GM23338 (cell line): ENCODE results near the gene PKHD1. TPM values are rescaled to one million over a fixed set of nuclear protein-coding genes. Genes with fewer than 3 reads are reported as not detected.

Experiments used
- ATAC-seq: fragments of 200-7000 bp; cut with Tn5 transposase; 3 replicates; pipeline ENCODE4 v1.9.1; 2020
- DNase-seq: peaks from one replicate; pipeline ENCODE4 v3.0.0-alpha.2; 2015; ENCODE audit warnings: low spot score
- H2AFZ ChIP-seq: fragments of 200-600 bp; sonication (generic); 2 replicates; pipeline ENCODE4 v1.8.0; 2016; ENCODE audit warnings: antibody characterized with exemption, mild to moderate bottlenecking, moderate library complexity
- H3F3A ChIP-seq: fragments of 200-600 bp; sonication (generic); replicated peaks from 2 replicates; pipeline ENCODE4 v1.8.0; 2017; ENCODE audit warnings: antibody characterized with exemption, mixed run types, low read depth
- H3K27ac ChIP-seq: fragments of 200-600 bp; sonication (generic); 2 replicates; pipeline ENCODE4 v1.6.1; 2016; ENCODE audit warnings: low read depth
- H3K27me3 ChIP-seq: fragments of 200-600 bp; sonication (generic); 2 replicates; pipeline ENCODE4 v1.8.0; 2016; ENCODE audit warnings: mild to moderate bottlenecking, mixed run types, moderate library complexity; ENCODE audit not compliant: insufficient read depth
- H3K36me3 ChIP-seq: fragments of 200-600 bp; sonication (generic); 2 replicates; pipeline ENCODE4 v1.8.0; 2016; ENCODE audit warnings: mild to moderate bottlenecking; ENCODE audit not compliant: insufficient read depth
- H3K4me1 ChIP-seq: fragments of 200-600 bp; sonication (generic); 2 replicates; pipeline ENCODE4 v1.8.0; 2016; ENCODE audit warnings: mild to moderate bottlenecking, moderate library complexity; ENCODE audit not compliant: insufficient read depth
- H3K4me2 ChIP-seq: fragments of 200-600 bp; sonication (generic); 2 replicates; pipeline ENCODE4 v1.7.1; 2017; ENCODE audit warnings: mixed run types
- H3K4me3 ChIP-seq: fragments of 200-600 bp; sonication (generic); 2 replicates; pipeline ENCODE4 v1.6.1; 2016; ENCODE audit warnings: mixed run types
- H3K79me2 ChIP-seq: fragments of 200-600 bp; sonication (generic); replicated peaks from 2 replicates; pipeline ENCODE4 v1.8.0; 2017; ENCODE audit warnings: mild to moderate bottlenecking; ENCODE audit not compliant: insufficient read depth
- H3K9me2 ChIP-seq: fragments of 200-600 bp; sonication (generic); 2 replicates; pipeline ENCODE4 v1.8.0; 2017; ENCODE audit not compliant: insufficient read depth
- H4K20me1 ChIP-seq: fragments of 200-600 bp; sonication (generic); replicated peaks from 2 replicates; pipeline ENCODE4 v1.8.0; 2017; ENCODE audit warnings: mild to moderate bottlenecking; ENCODE audit not compliant: insufficient read depth
- H3K27ac Mint-ChIP-seq: 2 replicates; pipeline ENCODE4 v1.8.0; 2020; ENCODE audit warnings: inconsistent platforms, mild to moderate bottlenecking, moderate library complexity, mixed read lengths
- H3K27me3 Mint-ChIP-seq: 3 replicates; pipeline ENCODE4 v1.8.0; 2022; ENCODE audit warnings: low read depth, mild to moderate bottlenecking, moderate library complexity, mixed read lengths, inconsistent platforms; ENCODE audit not compliant: insufficient read depth, poor library complexity
- H3K36me3 Mint-ChIP-seq: 3 replicates; pipeline ENCODE4 v1.8.0; 2021; ENCODE audit warnings: low read depth, mild to moderate bottlenecking, inconsistent platforms, moderate library complexity, mixed read lengths
- H3K4me1 Mint-ChIP-seq: 3 replicates; pipeline ENCODE4 v1.8.0; 2020; ENCODE audit warnings: mild to moderate bottlenecking, inconsistent platforms, mixed read lengths
- H3K4me3 Mint-ChIP-seq: 3 replicates; pipeline ENCODE4 v1.8.0; 2021; ENCODE audit warnings: moderate library complexity, mild to moderate bottlenecking, inconsistent platforms, mixed read lengths
- H3K9me3 Mint-ChIP-seq: 3 replicates; pipeline ENCODE4 v1.8.0; 2020; ENCODE audit warnings: moderate library complexity, mild to moderate bottlenecking, inconsistent platforms, mixed read lengths
- CREB1 ChIP-seq: fragments of 250-450 bp; sonication (Bioruptor Pico); IDR thresholded peaks from 2 replicates; pipeline ENCODE4 v1.5.0; 2020; ENCODE audit warnings: low read depth, mild to moderate bottlenecking, moderate library complexity
- CTCF ChIP-seq, 2 experiments: fragments of 200-600 bp in 1 of 2; sonication (generic) in 1 of 2; conservative IDR thresholded peaks; 2 replicates each; pipeline versions ENCODE4 v1.5.1 to v1.6.1; 2016 to 2017; ENCODE audit warnings: antibody characterized with exemption in 2 of 2, low read depth in 2 of 2, mild to moderate bottlenecking in 2 of 2, moderate library complexity in 1 of 2
- ETS1 ChIP-seq: IDR thresholded peaks from 2 replicates; pipeline ENCODE4 v1.6.1; 2016; ENCODE audit warnings: antibody characterized with exemption
- EZH2 ChIP-seq: fragments of 200-600 bp; sonication (generic); IDR thresholded peaks from one replicate; pipeline ENCODE4 v1.8.0; 2017; ENCODE audit warnings: antibody characterized with exemption, mild to moderate bottlenecking, low read depth; ENCODE audit not compliant: unreplicated experiment
- EZH2phosphoT487 ChIP-seq: fragments of 200-600 bp; sonication (generic); IDR thresholded peaks from one replicate; pipeline ENCODE4 v1.8.1; 2018; ENCODE audit warnings: antibody characterized with exemption; ENCODE audit not compliant: unreplicated experiment
- JUNB ChIP-seq: IDR thresholded peaks from one replicate; pipeline ENCODE4 v1.6.1; 2016; ENCODE audit warnings: antibody characterized with exemption; ENCODE audit not compliant: unreplicated experiment
- ZNF114 ChIP-seq: fragments of 250-450 bp; sonication (Bioruptor Pico); IDR thresholded peaks from 2 replicates; pipeline ENCODE4 v1.5.0; 2020; ENCODE audit warnings: mild to moderate bottlenecking, moderate library complexity
- ZNF331 ChIP-seq: fragments of 250-450 bp; sonication (Bioruptor Pico); IDR thresholded peaks from 2 replicates; pipeline ENCODE4 v1.5.0; 2020; ENCODE audit warnings: low read depth, mild to moderate bottlenecking, moderate library complexity
- ZNF462 ChIP-seq: fragments of 250-450 bp; sonication (Bioruptor Pico); IDR thresholded peaks from 2 replicates; pipeline ENCODE4 v1.5.0; 2020; ENCODE audit warnings: mild to moderate bottlenecking, moderate library complexity
- polyA plus RNA-seq: library from polyadenylated mRNA; unstranded; fragments of >200 nt; fragmentation: Nextera tagmentation; extraction: Ambion mirVana; gene quantifications from 2 replicates; pipeline ENCODE4 v1.2.1, GENCODE V29; 2016
- total RNA-seq: library from RNA; depleted of rRNA; stranded (reverse); fragments of >200 nt; shearing (Covaris generic); gene quantifications from 2 replicates; pipeline ENCODE4 v1.2.3, GENCODE V29; 2014

PKHD1 gene
- total and polyA plus RNA-seq, 2 experiments from 2014 or later, result 0.03 to 0.07 TPM

- TF ChIP-seq ETS1, result no peak
Observed at GRCh38 chr6:51777618-51778017, 309.8 kb downstream of the PKHD1 start (continued).

GRCh38 chr6:51775942-51776860 lies 311.2 kb downstream of the PKHD1 start:
- Mint-ChIP-seq H3K27ac (no peak overlapping the region), H3K27me3 (no peaks in the 10 kb centered on the region), H3K36me3 (no peaks in the 10 kb centered on the region), H3K4me1 (no peaks in the 10 kb centered on the region), H3K4me3 (no peak overlapping the region), H3K9me3 (no peaks in the 10 kb centered on the region)
- Histone ChIP-seq H3K4me2 (no peak overlapping the region), H3K36me3 (no peaks in the 10 kb centered on the region), H3K4me1 (no peaks in the 10 kb centered on the region), H3K27me3 (no peaks in the 10 kb centered on the region), H2AFZ (no peak overlapping the region), H3F3A (no peaks in the 10 kb centered on the region), H3K9me2 (no peaks in the 10 kb centered on the region), H3K79me2 (no peaks in the 10 kb centered on the region), H3K4me3 (no peak overlapping the region), H4K20me1 (no peaks in the 10 kb centered on the region), H3K27ac (no peak overlapping the region)
- DNase-seq, result no peak
- no peak for ATAC-seq
- TF ChIP-seq CREB1 (CRISPR knock-in tag) (no peak), EZH2phosphoT487 (no peak), ETS1 (no peak), ZNF114 (no peak), CTCF (conservative IDR thresholded peaks at IDR 0.05; ENCODE audit: low read depth in 2 of 2) (no peak), JUNB (no peak), ZNF462 (CRISPR knock-in tag) (no peak), ZNF331 (no peak), EZH2 (no peak)
